Keratinocyte (primary cell): ENCODE measurements around the gene CUEDC1. TPM values are rescaled to one million over a fixed set of nuclear protein-coding genes. Genes with fewer than 3 reads are reported as not detected.

Source experiments
- DNase-seq: peaks from one replicate; pipeline ENCODE4 v3.0.0-alpha.2; 2011; ENCODE audit warnings: low read depth, missing footprints, low spot score
- FAIRE-seq: peaks from 2 replicates; lab custom pipeline; 2011; peaks lifted over from hg19 to GRCh38; lab: Jason Lieb, UNC
- H2AFZ ChIP-seq: 2 replicates; pipeline ENCODE4 v1.6.0; 2012; ENCODE audit warnings: low read length, control low read depth, inconsistent platforms; ENCODE audit not compliant: control insufficient read depth
- H3K27ac ChIP-seq: 2 replicates; pipeline ENCODE4 v1.5.1; 2011; ENCODE audit warnings: low read length; ENCODE audit not compliant: control insufficient read depth, insufficient read depth
- H3K27me3 ChIP-seq: 3 replicates; pipeline ENCODE4 v1.6.0; 2011; ENCODE audit warnings: low read length; ENCODE audit not compliant: control insufficient read depth, insufficient read depth; ENCODE audit errors: extremely low read depth
- H3K36me3 ChIP-seq, 2 experiments: 2 replicates in 1 of 2; 3 replicates in 1 of 2; pipeline ENCODE4 v1.5.1; 2011; ENCODE audit warnings: low read length in 2 of 2, mild to moderate bottlenecking in 1 of 2; ENCODE audit not compliant: control insufficient read depth in 2 of 2, insufficient read depth in 2 of 2; ENCODE audit errors: extremely low read depth in 1 of 2
- H3K4me1 ChIP-seq: 3 replicates; pipeline ENCODE4 v1.5.1; 2011; ENCODE audit warnings: low read length; ENCODE audit not compliant: control insufficient read depth, insufficient read depth; ENCODE audit errors: extremely low read depth
- H3K4me2 ChIP-seq: 3 replicates; pipeline ENCODE4 v1.6.0; 2011; ENCODE audit warnings: low read depth, low read length; ENCODE audit not compliant: control insufficient read depth, insufficient read depth; ENCODE audit errors: extremely low read depth
- H3K4me3 ChIP-seq, 3 experiments: fragments of 200-600 bp in 1 of 3; sonication (generic) in 1 of 3; 2 replicates in 2 of 3; 3 replicates in 1 of 3; pipeline ENCODE4 v1.5.1; 2011 to 2016; ENCODE audit warnings: low read length in 3 of 3, mild to moderate bottlenecking in 3 of 3, control low read depth in 2 of 3, inconsistent platforms in 1 of 3, low read depth in 1 of 3, mixed read lengths in 1 of 3, mixed run types in 1 of 3, moderate library complexity in 1 of 3; ENCODE audit not compliant: control insufficient read depth in 2 of 3, insufficient read depth in 2 of 3; ENCODE audit errors: extremely low read depth in 1 of 3
- H3K79me2 ChIP-seq: 2 replicates; pipeline ENCODE4 v1.6.0; 2012; ENCODE audit warnings: low read length; ENCODE audit not compliant: control insufficient read depth, insufficient read depth
- H3K9ac ChIP-seq: 3 replicates; pipeline ENCODE4 v1.6.0; 2011; ENCODE audit warnings: low read length; ENCODE audit not compliant: control insufficient read depth, insufficient read depth; ENCODE audit errors: extremely low read depth
- H3K9me1 ChIP-seq: 3 replicates; pipeline ENCODE4 v1.6.0; 2011; ENCODE audit warnings: low read length; ENCODE audit not compliant: control insufficient read depth, insufficient read depth; ENCODE audit errors: extremely low read depth
- H3K9me3 ChIP-seq: 2 replicates; pipeline ENCODE4 v1.5.1; 2012; ENCODE audit warnings: low read depth, low read length; ENCODE audit not compliant: control insufficient read depth
- H4K20me1 ChIP-seq: 3 replicates; pipeline ENCODE4 v1.6.0; 2011; ENCODE audit warnings: low read length; ENCODE audit not compliant: control insufficient read depth, insufficient read depth; ENCODE audit errors: extremely low read depth
- EZH2 ChIP-seq: IDR thresholded peaks from one replicate; pipeline ENCODE4 v1.6.1; 2012; ENCODE audit warnings: inconsistent platforms, mild to moderate bottlenecking, low read length, moderate library complexity
- dilution Hi-C: fragments of 300-500 bp; cut with MboI; formaldehyde crosslinking; loops from one replicate; pipeline ENCODE4 v1.7.0; 2020; ENCODE audit warnings: low sequenced_read_pairs; ENCODE audit not compliant: extremely low pct_ligation_motif_present
- polyA plus RNA-seq, 5 experiments: library from polyadenylated mRNA; depleted of rRNA in 3 of 5; stranded (reverse) in 3 of 5; stranded (forward) in 1 of 5; unstranded in 1 of 5; fragments of >200 nt; gene quantifications; 1 replicate in 1 of 5; 2 replicates in 3 of 5; 3 replicates in 1 of 5; pipeline versions ENCODE4 v1.2.1 to v1.2.3, GENCODE V29; 2011 to 2012; ENCODE audit warnings: missing spikeins in 2 of 5, low read depth in 1 of 5, low replicate concordance in 1 of 5
- TF ChIP-seq, protein P1 (sequence below), 3 experiments: IDR thresholded peaks in 1 of 3; conservative IDR thresholded peaks in 1 of 3; optimal IDR thresholded peaks in 1 of 3; 2 replicates in 2 of 3; 3 replicates in 1 of 3; pipeline versions ENCODE3 to v1.5.1; 2011; ENCODE audit warnings: low read length in 3 of 3, mild to moderate bottlenecking in 3 of 3, moderate library complexity in 2 of 3, control low read depth in 1 of 3, inconsistent platforms in 1 of 3; ENCODE audit not compliant: insufficient read depth in 2 of 3; ENCODE audit errors: extremely low read depth in 1 of 3

CUEDC1 gene
- polyA plus RNA-seq, 1 donor (not counting 4 experiments of a cell fraction or from before 2014, with no cell fraction given): 12.9 TPM

- no peak for FAIRE-seq
- Histone ChIP-seq H3K9ac (no peak overlapping the region), H4K20me1 (no peaks in the 10 kb centered on the region)
Observed at GRCh38 chr17:57925361-57925990, 29.7 kb downstream of the CUEDC1 start.

GRCh38 chr17:57924677-57925076 is 30.5 kb downstream of the CUEDC1 start:
- H3K9me3 ChIP-seq: no peaks in the 10 kb centered on the region
- H3K9ac ChIP-seq: no peak overlapping the region
- no peak overlapping the region for H3K4me2 ChIP-seq
- dilution Hi-C loops: no loop called here
- H3K36me3 ChIP-seq: peaks cover 0 to 4% of the 10 kb centered on the region in 2 experiments
- FAIRE-seq (no peak), DNase-seq (no peak)
- H3K79me2 ChIP-seq: no peaks in the 10 kb centered on the region
- no peak overlapping the region for H3K27ac ChIP-seq
- no peak overlapping the region for H2AFZ ChIP-seq
- TF ChIP-seq, protein P1, sequence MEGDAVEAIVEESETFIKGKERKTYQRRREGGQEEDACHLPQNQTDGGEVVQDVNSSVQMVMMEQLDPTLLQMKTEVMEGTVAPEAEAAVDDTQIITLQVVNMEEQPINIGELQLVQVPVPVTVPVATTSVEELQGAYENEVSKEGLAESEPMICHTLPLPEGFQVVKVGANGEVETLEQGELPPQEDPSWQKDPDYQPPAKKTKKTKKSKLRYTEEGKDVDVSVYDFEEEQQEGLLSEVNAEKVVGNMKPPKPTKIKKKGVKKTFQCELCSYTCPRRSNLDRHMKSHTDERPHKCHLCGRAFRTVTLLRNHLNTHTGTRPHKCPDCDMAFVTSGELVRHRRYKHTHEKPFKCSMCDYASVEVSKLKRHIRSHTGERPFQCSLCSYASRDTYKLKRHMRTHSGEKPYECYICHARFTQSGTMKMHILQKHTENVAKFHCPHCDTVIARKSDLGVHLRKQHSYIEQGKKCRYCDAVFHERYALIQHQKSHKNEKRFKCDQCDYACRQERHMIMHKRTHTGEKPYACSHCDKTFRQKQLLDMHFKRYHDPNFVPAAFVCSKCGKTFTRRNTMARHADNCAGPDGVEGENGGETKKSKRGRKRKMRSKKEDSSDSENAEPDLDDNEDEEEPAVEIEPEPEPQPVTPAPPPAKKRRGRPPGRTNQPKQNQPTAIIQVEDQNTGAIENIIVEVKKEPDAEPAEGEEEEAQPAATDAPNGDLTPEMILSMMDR (optimal IDR thresholded peaks at IDR 0.05 in 1 of 3, IDR thresholded peaks at IDR 0.05 in 1 of 3, conservative IDR thresholded peaks at IDR 0.05 in 1 of 3; ENCODE audit: extremely low read depth in 1 of 3, insufficient read depth in 2 of 3, low read length in 3 of 3): no peak
- TF ChIP-seq EZH2: no peak
- H3K4me1 ChIP-seq: peaks cover 10% of the 10 kb centered on the region
- no peaks in the 10 kb centered on the region for H3K27me3 ChIP-seq
- H3K4me3 ChIP-seq: no peak overlapping the region
- H3K9me1 ChIP-seq: no peaks in the 10 kb centered on the region
- H4K20me1 ChIP-seq: no peaks in the 10 kb centered on the region

More at GRCh38 chr17:57925361-57925990, 29.7 kb downstream of the CUEDC1 start:
- H3K4me2 ChIP-seq: no peak overlapping the region
- peaks cover 0 to 4% of the 10 kb centered on the region in 2 experiments for H3K36me3 ChIP-seq
- peaks cover 10% of the 10 kb centered on the region for H3K4me1 ChIP-seq
- H3K27ac ChIP-seq: no peak overlapping the region
- H2AFZ ChIP-seq: no peak overlapping the region
- H3K27me3 ChIP-seq: no peaks in the 10 kb centered on the region
- no peaks in the 10 kb centered on the region for H3K9me1 ChIP-seq
- no peak overlapping the region for H3K4me3 ChIP-seq
- no peaks in the 10 kb centered on the region for H3K79me2 ChIP-seq
- dilution Hi-C loops: no loop called here
- no peaks in the 10 kb centered on the region for H3K9me3 ChIP-seq
- TF ChIP-seq, protein P1 (optimal IDR thresholded peaks at IDR 0.05 in 1 of 3, IDR thresholded peaks at IDR 0.05 in 1 of 3, conservative IDR thresholded peaks at IDR 0.05 in 1 of 3; ENCODE audit: extremely low read depth in 1 of 3, insufficient read depth in 2 of 3, low read length in 3 of 3): no peak
- no peak for TF ChIP-seq EZH2
- no peak for DNase-seq
